HG03139 (cell line): Measurements from ENCODE around the gene PTPRN2.

Experiments used
- ATAC-seq: cut with Tn5 transposase; IDR thresholded peaks from one replicate; pipeline ENCODE4 v1.9.1; 2021; ENCODE audit not compliant: unreplicated experiment

Gene PTPRN2

GRCh38 chr7:158579662-158580646, 7.7 kb downstream of the PTPRN2 start:
- ATAC-seq, result no peak

DNA sequence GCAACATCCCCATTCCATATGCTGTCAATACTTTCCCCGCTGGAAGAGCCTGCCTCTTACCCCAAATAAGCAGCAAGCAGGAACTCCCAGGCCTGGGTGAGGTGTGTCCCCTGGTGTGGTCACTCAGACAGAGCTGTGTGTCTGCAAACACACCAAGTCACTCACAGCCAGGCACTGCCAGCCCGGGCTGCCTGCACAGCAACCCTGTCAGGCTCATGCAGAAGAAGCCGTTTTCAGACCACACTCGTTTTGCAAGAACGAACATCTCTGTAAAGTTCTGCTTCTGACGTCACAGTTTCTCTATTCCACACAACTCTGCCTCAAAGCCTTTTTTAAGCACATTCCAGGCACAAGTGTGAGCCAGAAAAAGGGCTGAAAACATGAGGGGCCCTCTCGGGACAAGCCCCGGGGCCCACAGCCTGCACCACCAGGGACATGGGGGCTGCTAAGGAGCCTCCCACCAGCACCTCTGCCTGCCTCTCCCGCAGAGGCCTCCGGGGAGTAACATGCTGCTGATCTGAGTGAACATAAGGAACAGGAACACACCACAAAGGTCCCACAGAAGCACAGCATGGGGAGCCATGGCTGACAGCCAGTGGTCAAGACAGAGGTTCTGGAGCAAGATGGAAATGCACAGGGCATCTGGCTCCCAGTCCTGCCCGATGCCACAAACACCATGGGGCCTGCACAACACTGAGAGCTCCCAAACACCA, 11.4 kb downstream of the PTPRN2 start:
- no peak for ATAC-seq

DNA sequence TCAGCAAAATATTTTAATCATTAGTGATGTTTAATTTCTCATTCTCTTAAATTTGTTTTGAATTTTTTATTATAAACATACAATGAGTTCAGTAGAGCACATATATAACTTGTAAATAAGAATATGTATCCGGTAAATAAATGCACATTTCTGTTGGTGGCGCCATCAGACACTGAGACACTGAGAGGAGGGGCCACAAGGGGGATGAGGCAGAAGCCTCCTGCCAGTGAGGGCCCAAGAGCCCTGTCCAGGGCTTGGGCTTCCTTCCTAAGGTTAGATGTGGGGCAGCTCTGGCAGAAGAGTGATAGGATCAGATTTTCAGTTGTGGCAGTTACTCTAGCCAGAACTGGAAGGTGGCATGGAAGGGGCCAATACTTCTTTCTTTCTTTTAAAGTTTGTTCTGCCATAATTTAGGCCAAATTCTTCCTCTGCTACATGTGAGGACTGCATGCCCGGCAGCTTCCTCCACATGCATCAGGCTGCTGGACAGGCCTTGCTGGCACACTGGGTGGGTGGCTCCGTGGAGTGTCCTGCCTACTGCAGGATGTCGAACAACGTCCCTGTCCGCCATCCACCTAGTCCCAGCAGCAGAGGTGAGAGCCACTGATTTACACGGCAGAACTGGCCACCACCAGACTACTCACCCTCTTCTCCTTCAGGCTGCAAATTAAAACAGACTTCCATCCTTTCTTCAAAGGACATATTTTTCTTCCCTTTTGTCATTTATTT, 13.2 kb downstream of the PTPRN2 start:
- ATAC-seq, result no peak

DNA sequence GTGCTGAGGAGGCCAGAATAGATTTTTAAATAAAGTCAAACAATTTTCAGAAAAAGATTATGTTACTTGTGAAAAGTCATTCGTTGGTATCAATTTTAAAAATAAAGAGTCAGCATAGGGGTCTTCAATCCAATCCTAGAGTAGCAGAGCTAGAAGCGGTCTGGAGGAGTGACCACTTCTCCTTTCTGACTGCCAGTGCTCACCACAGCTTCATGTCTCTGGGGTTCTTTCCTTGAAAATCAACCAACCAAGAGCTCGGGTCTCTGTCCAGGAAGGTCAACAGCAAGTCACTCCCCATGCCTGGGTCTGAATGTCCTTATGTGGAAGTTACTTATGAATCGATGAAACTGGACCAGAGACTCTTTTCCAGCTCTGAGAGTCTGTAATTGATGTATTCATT, 14.3 kb downstream of the PTPRN2 start:
- no peak for ATAC-seq

- no peak for ATAC-seq
These were observed 15.4 kb downstream of the PTPRN2 start for GRCh38 chr7:158572000-158572828.

- ATAC-seq, result no peak
These were observed 17.0 kb downstream of the PTPRN2 start for GRCh38 chr7:158570449-158571170.

GRCh38 chr7:158569858-158570323, 17.7 kb downstream of the PTPRN2 start:
- ATAC-seq, result no peak

DNA sequence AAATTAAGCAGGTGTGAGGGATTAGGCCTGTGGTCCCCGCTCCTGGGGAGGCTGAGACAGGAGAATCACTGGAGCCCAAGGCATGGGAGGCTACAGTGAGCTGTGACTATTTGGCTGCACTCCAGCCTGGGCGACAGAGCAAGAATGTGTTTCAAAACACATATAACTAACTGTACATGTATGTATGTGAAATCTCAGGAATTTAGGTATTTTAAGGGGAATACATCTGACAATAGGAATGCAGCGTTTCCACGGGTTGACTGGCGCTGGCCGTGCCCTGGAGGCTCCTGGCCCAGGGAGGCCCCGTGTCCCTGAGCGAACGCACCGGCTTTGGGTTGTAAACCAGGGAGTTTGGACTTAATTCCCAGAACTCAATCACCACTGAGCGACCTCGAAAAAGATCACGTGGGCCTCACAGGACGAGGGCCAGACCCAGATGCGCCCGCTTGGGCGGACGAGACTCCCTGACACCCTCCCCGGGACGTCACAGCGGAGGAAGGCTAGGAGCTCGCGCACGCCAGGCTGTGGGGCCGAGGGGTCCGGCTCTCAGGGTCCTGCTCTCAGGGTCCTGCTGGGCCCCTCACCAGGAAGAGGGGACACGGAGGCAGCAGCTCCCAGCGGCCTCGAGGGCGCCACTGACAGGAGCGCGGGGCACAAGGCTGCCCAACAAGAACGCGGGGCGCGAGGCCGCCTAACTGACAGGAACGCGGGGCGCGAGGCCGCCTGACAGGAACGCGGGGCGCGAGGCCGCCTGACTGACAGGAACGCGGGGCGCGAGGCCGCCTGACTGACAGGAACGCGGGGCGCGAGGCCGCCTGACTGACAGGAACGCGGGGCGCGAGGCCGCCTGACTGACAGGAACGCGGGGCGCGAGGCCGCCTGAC, 18.4 kb downstream of the PTPRN2 start:
- ATAC-seq, result no peak

DNA sequence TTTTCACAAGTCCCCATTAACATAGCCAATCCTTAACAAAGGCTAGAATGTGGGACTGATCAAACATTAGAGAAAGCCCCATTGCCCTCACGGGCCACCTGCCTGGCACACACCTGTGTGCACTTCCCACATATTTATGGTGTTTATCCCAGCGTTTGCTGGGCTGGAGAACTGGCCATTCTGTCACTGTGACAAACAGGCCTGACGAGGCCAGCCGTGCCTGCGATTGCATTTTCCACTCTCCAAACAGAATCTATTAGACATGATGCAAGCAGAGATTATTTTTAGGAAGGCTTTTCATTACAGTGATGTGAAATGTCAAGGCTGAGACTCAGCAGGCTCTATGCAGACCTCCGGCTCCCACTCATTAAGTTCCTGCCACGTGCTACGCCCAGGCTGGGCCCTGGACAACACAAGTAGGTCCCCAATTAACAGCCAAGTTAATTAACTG, 20.4 kb downstream of the PTPRN2 start:
- ATAC-seq, result no peak

GRCh38 chr7:158564663-158565035, 23.0 kb downstream of the PTPRN2 start:
- ATAC-seq, result no peak

- ATAC-seq, result no peak
These were observed 23.5 kb downstream of the PTPRN2 start for GRCh38 chr7:158563911-158564662.

GRCh38 chr7:158563051-158563450, 24.6 kb downstream of the PTPRN2 start:
- ATAC-seq, result no peak

DNA sequence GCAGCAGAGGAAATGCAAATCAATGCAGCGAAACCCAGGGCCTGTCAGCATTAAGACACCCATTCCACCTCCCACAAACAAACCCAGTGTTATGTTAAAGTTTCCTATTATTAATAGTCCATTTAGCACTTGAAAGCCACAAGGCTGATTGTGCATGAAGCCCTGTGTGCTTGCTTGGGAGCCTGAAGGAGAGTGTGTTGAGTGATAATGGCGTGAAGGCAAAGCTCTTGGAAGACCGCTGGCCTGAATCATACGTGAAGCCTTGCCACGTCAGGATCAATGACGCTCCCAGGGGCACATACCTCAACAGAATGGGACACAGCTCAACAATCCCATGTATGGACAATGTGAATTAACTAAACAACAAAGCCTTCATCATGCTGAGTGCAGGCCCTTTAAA, 25.1 kb downstream of the PTPRN2 start:
- ATAC-seq, result no peak

GRCh38 chr7:158561659-158562058, 26.0 kb downstream of the PTPRN2 start:
- ATAC-seq, result no peak

DNA sequence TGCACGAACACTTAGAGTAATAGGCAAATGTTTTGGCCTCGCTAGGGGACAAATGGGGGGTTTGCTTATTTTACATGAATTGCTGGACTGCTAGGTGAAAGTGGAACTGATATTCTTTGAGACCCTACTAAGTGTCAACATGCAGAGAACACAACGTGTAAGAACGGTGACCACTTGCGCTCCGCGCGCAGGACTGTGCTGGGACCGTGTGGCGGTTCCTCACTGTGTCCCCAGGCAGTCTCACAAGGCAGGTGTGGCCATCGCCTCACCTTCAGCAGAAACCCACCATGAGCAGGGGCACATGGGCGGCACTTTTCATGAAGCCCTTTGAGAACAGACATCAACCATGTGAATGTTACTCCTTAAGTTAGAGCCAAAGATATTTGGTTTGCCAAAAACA, 27.2 kb downstream of the PTPRN2 start:
- ATAC-seq, result no peak

DNA sequence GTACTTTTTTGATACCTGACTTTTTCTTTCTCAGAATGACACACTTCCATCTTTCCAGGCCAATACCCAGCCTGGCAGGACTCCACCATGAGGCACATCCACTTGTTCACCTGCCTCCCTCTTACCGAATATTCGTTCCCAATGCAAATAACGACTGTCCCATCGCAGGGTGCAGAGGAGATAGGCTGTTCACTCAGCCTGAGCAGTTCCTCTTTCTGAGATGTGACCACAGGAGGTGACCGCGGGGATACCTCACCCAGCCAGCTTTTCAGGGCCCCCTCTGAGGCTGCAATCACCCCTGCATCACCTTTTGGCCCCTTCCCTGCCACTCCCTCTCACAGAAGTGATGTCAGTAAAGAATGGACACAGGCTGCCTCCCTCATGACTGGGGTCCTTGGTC, 28.3 kb downstream of the PTPRN2 start:
- ATAC-seq, result no peak

DNA sequence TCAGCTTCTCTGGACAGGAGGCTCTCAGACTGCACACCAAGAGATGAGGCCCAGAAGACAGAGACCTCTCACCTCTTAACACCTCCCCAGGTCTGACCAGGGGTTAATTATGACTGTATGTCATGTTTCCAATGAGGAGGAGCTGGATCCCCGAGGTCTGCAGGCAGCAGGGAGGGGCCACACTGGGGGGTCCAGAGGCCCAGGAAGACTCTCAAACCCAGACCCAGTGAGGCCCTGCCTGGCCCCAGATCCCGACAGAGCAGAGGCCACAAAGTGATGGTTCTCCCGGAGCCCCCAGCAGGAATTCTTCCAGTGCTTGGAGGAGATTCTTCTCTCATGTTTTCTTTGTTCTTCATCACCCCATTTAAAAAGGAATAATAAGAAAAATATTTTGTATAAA, 28.8 kb downstream of the PTPRN2 start:
- ATAC-seq, result no peak

GRCh38 chr7:158557441-158557755, 30.2 kb downstream of the PTPRN2 start:
- no peak for ATAC-seq
